GM12864 (cell line): ENCODE data around the gene TARBP1.

ENCODE experiments used
- DNase-seq: peaks from one replicate; pipeline ENCODE4 v3.0.0-alpha.2; 2011; ENCODE audit warnings: low read depth
- H3K4me3 ChIP-seq: 2 replicates; pipeline ENCODE4 v1.5.1; 2011; ENCODE audit warnings: mild to moderate bottlenecking, low read depth, low read length, control low read depth
- CTCF ChIP-seq: IDR thresholded peaks from 2 replicates; pipeline ENCODE4 v1.5.1; 2011; ENCODE audit warnings: low read depth, mild to moderate bottlenecking, moderate library complexity, low read length, control low read depth, inconsistent platforms; ENCODE audit errors: missing control alignments

The TARBP1 gene

GRCh38 chr1:234503193-234504050 is 24.4 kb upstream of the TARBP1 start:
- TF ChIP-seq CTCF: no peak
- no peak overlapping the region for H3K4me3 ChIP-seq
- no peak for DNase-seq

GRCh38 chr1:234502785-234503184 is 23.8 kb upstream of the TARBP1 start:
- no peak for TF ChIP-seq CTCF
- H3K4me3 ChIP-seq: no peak overlapping the region
- DNase-seq: no peak

- DNase-seq: no peak
- no peak overlapping the region for H3K4me3 ChIP-seq
- no peak for TF ChIP-seq CTCF
These were observed 21.3 kb upstream of the TARBP1 start for GRCh38 chr1:234500269-234500668.

- TF ChIP-seq CTCF: no peak
- no peak overlapping the region for H3K4me3 ChIP-seq
- no peak for DNase-seq
These were observed 20.9 kb upstream of the TARBP1 start for GRCh38 chr1:234499943-234500245.

- no peak for DNase-seq
- H3K4me3 ChIP-seq: peak overlapping the region; percentile 8; the same call in 1 of the 2 replicates
These were observed 20.4 kb upstream of the TARBP1 start for GRCh38 chr1:234499119-234499942.

GRCh38 chr1:234498448-234499118 is 19.6 kb upstream of the TARBP1 start:
- no peak overlapping the region for H3K4me3 ChIP-seq
- DNase-seq: no peak
- TF ChIP-seq CTCF: no peak

More at GRCh38 chr1:234499119-234499942, 20.4 kb upstream of the TARBP1 start:
- TF ChIP-seq CTCF: peak; percentile 92
